ENCODE data around the gene WDR64. TPM values are rescaled to one million over a fixed set of nuclear protein-coding genes. Genes with fewer than 3 reads are reported as not detected.

WDR64 gene
- total RNA-seq, 3 donors from 2014 or later, result not detected

DNA sequence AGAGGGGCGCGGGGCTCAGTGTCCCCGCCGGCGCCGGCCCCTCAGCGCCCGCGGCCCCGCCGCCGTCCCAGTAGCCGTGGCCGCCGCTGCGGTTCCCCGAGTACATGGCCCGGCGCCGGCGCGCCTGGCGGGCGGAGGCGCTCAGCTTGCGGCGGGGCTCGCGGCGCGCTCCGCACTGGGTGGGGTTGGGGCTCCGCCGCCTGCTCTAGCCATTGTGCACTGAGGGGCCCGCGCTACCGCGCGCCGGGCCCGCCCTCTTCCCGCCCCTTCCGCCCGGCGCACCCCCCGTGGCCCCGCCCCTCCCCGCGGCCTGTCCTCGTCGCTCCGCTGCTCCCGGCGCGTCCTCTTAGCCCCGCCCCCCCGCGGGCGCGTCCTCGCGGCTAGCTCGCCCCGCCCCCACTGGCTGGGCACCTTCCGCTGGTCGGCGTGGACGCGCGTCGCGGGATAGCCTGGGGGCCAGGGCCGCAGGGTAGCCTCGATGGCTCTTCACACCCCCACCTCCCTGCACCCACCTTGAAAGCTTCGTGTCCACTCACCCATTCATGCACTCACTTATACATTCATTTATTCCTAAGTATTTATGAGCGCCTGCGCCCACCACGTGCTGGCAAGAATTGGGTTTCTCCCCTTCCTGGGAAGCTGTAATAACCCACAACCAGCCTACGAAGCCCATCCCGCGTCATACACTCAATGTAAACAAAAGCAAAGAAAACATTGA lies 11.8 kb upstream of the WDR64 start, which contains the start of the genes CHML and OPN3:
TSS of gene CHML (minus strand) at position 221 of the 718 bp plus-strand sequence. CDS start 4,603 bp downstream, outside the sequence.
TSS of gene OPN3 (minus strand) at position 221 of the 718 bp plus-strand sequence. CDS start at position 106, 115 bp downstream.
- Histone ChIP-seq H3K27ac (peak within 1 kb of the TSS; percentile 71 to 86), H3K4me1 (no peaks in the 10 kb centered on the region), H3K4me3 (peak within 1 kb of the TSS; percentile 69 to 96 (median 90)), H3K9me3 (no peaks in the 10 kb centered on the region), H3K27me3 (no peaks in the 10 kb centered on the region), H3K36me3 (no peaks in the 10 kb centered on the region)
- peak; percentile 82 to 93 for DNase-seq (ENCODE audit: low spot score in 2 of 2)
- intact Hi-C loops (cut with DNase I; ENCODE audit: low total_unique reads), result no loop called here
- TF ChIP-seq, protein P1, sequence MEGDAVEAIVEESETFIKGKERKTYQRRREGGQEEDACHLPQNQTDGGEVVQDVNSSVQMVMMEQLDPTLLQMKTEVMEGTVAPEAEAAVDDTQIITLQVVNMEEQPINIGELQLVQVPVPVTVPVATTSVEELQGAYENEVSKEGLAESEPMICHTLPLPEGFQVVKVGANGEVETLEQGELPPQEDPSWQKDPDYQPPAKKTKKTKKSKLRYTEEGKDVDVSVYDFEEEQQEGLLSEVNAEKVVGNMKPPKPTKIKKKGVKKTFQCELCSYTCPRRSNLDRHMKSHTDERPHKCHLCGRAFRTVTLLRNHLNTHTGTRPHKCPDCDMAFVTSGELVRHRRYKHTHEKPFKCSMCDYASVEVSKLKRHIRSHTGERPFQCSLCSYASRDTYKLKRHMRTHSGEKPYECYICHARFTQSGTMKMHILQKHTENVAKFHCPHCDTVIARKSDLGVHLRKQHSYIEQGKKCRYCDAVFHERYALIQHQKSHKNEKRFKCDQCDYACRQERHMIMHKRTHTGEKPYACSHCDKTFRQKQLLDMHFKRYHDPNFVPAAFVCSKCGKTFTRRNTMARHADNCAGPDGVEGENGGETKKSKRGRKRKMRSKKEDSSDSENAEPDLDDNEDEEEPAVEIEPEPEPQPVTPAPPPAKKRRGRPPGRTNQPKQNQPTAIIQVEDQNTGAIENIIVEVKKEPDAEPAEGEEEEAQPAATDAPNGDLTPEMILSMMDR (IDR thresholded peaks at IDR 0.05), result no peak
- TF ChIP-seq POLR2A (IDR thresholded peaks at IDR 0.05), result no peak
- peak in 2 of 3 donors; percentile 14 to 26 for TF ChIP-seq POLR2AphosphoS5 (IDR thresholded peaks at IDR 0.05)

DNA sequence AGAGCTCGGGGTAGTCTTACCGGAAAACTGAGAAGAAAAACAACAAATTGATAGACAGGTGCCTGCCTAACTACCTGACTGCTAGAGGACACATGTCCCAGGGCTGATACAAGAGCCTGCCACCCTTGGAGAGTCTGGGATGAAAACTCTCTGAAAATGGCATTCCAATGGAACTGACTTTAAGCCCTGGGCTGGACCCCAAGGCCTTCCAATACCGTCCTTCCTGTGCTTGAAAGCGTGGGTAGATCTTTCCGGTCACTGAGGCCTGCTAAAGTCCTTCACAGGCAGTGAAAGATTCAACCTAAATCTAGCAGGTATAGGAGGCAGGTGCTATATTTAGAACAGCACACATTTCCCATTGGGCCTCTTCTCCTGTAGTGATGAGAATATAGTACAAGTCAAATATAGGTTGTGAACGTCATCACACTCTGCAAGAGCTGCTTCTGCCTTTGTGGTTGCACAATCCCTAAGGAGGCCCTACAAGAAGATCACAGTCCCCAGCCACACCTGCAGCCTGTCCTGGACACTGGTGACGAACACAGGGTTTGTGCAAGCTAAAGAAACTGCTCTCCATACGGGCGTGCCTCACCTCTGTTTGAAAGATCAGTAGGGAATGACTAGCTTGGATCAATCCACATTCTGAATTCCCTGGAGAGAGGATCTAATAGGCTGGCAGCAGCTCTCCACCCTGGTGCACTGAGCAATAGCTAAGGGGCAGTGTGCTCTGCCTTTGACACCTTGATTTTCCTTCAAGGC lies 11.0 kb upstream of the WDR64 start:
- Histone ChIP-seq H3K27ac (peak overlapping the region in 1 of 2 donors; percentile 71), H3K27me3 (no peaks in the 10 kb centered on the region), H3K4me1 (no peaks in the 10 kb centered on the region)

DNA sequence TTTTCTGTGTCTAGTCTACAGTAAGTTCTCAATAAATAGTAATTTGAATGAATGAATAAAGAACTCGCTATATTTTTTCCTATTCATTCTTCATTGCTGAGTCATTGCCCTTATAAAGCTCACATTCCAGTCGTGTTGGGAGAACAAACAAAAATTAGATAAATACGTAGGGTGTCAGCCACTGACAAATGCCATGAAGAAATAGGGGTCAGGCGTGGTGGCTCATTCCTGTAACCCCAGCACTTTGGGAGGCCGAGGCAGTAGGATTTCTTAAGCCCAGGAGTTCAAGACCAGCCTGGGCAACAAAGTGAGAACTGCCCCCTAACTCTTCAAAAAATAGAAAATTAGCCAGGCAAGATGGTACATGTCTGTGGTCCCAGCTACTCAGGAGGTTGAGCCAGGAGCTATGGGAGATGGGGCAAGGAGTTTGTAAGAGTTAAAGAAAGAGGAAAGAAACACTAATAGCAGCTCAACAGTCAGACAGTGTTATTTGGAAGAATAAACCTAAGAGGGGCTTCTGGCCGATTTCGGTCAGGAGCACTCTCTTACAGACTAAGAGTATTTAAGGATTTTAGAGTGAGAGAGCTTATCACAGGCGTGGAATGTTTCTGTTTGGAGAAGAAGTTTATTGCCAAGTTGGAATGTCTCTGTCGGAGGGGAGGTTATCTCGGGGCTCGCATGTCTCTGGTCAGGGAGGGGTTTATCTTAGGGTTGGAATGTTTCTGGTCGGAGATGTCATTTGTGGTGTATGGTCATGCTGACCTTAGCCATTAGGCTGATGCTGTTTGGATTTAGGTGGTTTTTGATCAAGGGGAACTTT lies 10.1 kb upstream of the WDR64 start:
- TF ChIP-seq, protein P1 (IDR thresholded peaks at IDR 0.05), result no peak
- TF ChIP-seq POLR2A (IDR thresholded peaks at IDR 0.05) (no peak), POLR2AphosphoS5 (IDR thresholded peaks at IDR 0.05) (no peak)
- Histone ChIP-seq H3K36me3 (no peaks in the 10 kb centered on the region), H3K27me3 (no peaks in the 10 kb centered on the region), H3K4me3 (no peak overlapping the region), H3K27ac (no peak overlapping the region), H3K4me1 (no peaks in the 10 kb centered on the region), H3K9me3 (no peaks in the 10 kb centered on the region)
- DNase-seq (ENCODE audit: low spot score in 2 of 2), result no peak
- intact Hi-C loops (cut with DNase I; ENCODE audit: low total_unique reads), result no loop called here

More for the DNA sequence above, 11.0 kb upstream of the WDR64 start:
- Histone ChIP-seq H3K36me3 (no peaks in the 10 kb centered on the region), H3K9me3 (no peaks in the 10 kb centered on the region), H3K4me3 (peak overlapping the region; percentile 69 to 96 (median 90))
- DNase-seq (ENCODE audit: low spot score in 2 of 2), result no peak
- intact Hi-C loops (cut with DNase I; ENCODE audit: low total_unique reads), result no loop called here
- TF ChIP-seq POLR2AphosphoS5 (IDR thresholded peaks at IDR 0.05) (no peak), POLR2A (IDR thresholded peaks at IDR 0.05) (no peak)
- TF ChIP-seq, protein P1 (IDR thresholded peaks at IDR 0.05), result no peak

DNA sequence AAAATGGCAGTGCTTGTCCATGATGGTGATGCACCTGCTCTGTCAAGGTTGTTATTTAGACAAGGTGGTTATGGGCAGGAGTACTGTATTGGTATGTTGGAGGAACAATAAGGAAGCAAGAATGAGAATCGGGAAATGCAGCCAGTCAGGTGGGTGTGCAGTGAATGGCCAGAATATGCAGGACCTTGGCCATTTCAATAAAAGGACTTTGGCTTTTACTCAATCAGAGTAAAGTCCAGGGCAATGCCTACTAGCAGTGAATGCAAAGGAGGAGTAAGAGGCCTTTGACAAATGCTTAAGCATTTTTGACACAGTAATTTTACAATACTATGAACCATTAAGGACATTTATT lies 9.5 kb upstream of the WDR64 start:
- no peaks in the 10 kb centered on the region for H3K36me3 ChIP-seq
- no peak overlapping the region for H3K4me3 ChIP-seq
- H3K27me3 ChIP-seq, result no peaks in the 10 kb centered on the region
- no peaks in the 10 kb centered on the region for H3K9me3 ChIP-seq
- no peaks in the 10 kb centered on the region for H3K4me1 ChIP-seq
- intact Hi-C loops (cut with DNase I; ENCODE audit: low total_unique reads), result no loop called here
- no peak for DNase-seq (ENCODE audit: low spot score in 2 of 2)
- H3K27ac ChIP-seq, result no peak overlapping the region
- TF ChIP-seq, protein P1 (IDR thresholded peaks at IDR 0.05), result no peak
- TF ChIP-seq POLR2AphosphoS5 (IDR thresholded peaks at IDR 0.05) (no peak), POLR2A (IDR thresholded peaks at IDR 0.05) (no peak)
